Activated naive CD4-positive, alpha-beta T cell treated with anti-CD3 and anti-CD28 coated beads, Interleukin-2, amount 50 U/mL, for 16 hours (primary cell): ENCODE data around the gene HSPBAP1.

ENCODE experiments used
- DNase-seq: peaks from one replicate; pipeline ENCODE4 v3.0.0-alpha.2; 2020

The HSPBAP1 gene, protein sequence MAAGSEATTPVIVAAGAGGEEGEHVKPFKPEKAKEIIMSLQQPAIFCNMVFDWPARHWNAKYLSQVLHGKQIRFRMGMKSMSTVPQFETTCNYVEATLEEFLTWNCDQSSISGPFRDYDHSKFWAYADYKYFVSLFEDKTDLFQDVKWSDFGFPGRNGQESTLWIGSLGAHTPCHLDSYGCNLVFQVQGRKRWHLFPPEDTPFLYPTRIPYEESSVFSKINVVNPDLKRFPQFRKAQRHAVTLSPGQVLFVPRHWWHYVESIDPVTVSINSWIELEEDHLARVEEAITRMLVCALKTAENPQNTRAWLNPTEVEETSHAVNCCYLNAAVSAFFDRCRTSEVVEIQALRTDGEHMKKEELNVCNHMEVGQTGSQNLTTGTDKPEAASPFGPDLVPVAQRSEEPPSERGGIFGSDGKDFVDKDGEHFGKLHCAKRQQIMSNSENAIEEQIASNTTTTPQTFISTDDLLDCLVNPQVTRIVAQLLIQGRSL

DNA sequence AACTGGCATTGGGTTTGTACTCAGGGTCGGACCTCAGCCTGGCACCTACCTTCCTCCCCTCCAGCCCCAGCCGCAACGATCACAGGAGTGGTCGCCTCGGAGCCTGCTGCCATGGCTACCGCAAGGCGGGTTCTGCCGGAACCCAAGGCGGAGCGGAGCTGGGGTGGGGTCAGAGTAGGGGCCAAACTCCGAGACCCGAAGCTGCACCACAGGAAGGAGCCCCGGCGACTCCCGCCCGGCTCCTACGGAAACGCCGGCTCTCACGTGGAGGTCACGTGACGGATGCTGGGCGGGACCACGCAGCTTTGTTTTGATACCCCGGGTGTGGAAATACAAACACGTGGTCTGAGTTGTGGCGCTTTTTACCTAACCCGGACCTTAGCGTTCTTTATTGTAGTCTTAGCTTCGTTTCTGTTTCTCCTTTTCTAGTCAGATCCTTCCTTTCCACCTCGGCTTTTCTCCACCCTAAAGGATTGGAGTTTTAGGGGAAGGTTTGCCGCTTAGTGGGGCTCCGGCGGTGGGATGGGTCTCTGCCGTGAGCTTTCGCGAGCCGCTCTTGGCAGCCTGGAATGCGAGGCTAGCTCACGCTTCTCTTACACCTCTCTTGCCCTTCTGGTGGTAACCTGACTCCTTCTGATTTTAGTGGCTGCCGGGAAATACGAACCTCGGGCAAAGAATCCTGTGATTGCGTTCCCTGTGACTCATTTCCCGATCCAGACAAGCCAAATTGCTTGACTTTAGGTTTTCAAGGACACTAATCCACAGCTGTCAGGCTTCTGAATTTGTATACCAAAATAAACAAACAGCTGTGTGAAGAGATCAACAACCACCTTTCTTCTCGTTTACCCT, at the start of gene HSPBAP1:
Gene HSPBAP1, minus strand, starts transcription at position 264 of the 849 bp plus-strand sequence. Its CDS starts 151 bp downstream, at position 113.
- peak; percentile 90 for DNase-seq

- no peak for DNase-seq
These were observed 42.0 kb upstream of the HSPBAP1 start for GRCh38 chr3:122835590-122835989.

GRCh38 chr3:122828281-122828680, 34.6 kb upstream of the HSPBAP1 start:
- no peak for DNase-seq

- DNase-seq: no peak
These were observed 32.6 kb upstream of the HSPBAP1 start for GRCh38 chr3:122826278-122826677.

DNA sequence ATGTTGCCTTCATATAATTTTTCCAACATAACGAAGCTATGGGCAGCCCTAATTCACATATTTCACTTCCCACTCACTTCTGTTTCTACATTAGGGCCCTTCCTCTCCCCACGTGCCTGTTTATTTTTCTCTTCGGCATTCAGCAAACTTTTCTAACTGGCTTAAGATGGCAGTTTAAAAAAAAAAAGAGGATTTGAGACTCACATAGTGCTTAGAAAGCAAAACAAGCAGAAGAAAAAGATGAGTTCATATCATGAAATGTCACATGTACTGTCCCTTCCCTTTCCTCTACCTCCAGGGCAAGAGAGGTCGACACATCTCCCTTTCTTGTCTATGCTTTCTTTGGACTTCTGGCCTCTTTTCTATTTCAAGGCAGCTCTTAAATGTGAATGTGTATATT, 31.8 kb upstream of the HSPBAP1 start:
- DNase-seq: no peak

DNA sequence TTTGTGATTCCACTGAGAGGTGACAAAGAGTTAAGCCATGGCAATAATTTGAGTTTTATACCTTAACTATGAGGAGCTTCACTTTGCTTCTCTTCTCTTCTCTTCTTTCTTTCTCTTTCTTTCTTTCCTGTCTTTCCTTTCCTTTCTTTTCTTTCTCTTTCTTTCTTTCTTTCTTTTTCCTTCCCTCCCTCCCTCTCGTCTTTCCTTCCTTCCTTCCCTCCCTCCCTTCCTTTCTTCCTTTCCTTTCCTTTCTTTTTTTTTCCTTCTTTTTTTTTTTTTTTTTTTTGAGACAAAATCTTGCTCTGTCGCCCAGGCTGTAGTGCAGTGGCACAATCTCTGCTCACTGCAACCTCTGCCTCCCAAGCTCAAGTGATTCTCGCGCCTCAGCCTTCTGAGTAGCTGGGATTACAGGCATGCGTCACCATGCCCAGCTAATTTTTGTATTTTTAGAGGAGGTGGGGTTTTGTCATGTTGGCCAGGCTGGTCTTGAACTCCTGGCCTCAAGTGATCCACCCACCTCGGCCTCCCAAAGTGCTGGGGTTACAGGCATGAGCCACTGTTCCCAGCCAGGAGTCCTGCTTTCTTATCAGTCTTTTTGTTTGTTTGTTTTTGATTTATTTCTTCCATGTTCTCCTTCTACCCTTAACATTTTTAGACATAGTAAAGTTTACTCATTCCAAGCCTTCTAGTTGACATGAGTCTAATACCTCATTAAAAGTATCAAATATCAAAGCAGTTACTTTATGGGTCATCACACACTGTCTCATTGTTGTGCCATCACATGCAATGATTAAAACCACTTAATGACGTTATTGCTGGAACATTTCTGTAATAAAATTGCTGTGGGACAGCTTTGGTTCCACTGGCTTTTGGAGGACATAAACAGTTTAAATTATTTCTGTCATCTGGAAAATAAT, 31.1 kb upstream of the HSPBAP1 start:
- DNase-seq: no peak

- no peak for DNase-seq
These were observed 23.0 kb upstream of the HSPBAP1 start for GRCh38 chr3:122816587-122816986.

GRCh38 chr3:122810734-122811133, 17.1 kb upstream of the HSPBAP1 start:
- no peak for DNase-seq

- DNase-seq: no peak
These were observed 10.3 kb upstream of the HSPBAP1 start for GRCh38 chr3:122803977-122804376.

DNA sequence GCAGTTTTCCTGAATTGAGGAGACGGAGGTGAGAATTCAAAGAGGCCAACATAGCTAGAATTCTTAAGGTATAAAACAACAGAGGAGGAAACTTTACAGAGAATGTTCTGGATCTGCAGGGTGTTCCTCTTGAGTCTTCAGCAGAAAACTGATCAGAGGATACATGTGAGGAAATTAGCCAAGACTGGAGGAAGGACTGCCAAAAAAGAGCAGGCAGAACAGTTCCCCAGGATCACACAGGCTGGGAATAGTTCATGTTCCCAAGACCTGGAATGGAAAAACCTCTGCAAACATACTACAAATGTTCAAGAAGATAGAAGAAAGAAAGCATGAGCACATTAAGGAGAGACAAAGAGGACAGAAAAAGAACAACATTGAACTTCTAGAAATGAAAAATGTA, 8.7 kb upstream of the HSPBAP1 start:
- DNase-seq: no peak

DNA sequence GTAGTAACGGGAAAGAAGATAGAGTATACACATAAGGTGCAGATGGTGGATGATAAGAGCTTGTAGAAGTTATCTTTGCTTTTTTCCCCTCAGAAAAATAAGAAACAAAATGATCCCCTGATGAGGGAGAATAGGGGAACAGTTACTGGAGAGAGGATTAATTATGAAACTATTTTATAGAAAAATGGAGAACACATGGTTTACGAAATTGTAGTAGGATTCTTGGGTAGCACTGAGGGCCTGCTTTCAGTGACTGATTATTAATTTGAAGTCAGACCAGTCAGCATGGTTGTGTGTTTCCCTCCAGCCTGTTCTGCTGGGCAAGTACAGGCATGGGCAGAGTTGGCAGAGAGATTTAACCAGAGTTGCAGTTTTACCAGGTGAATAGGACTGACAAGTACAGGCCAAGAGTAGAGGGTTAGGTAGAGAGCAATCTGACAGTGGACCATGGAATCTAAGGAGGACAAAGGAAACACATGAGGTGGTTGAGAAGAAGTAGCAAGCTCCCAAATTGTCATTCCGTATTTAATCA, 7.1 kb upstream of the HSPBAP1 start:
- DNase-seq: no peak

GRCh38 chr3:122800031-122800430, 6.4 kb upstream of the HSPBAP1 start:
- DNase-seq: no peak

DNA sequence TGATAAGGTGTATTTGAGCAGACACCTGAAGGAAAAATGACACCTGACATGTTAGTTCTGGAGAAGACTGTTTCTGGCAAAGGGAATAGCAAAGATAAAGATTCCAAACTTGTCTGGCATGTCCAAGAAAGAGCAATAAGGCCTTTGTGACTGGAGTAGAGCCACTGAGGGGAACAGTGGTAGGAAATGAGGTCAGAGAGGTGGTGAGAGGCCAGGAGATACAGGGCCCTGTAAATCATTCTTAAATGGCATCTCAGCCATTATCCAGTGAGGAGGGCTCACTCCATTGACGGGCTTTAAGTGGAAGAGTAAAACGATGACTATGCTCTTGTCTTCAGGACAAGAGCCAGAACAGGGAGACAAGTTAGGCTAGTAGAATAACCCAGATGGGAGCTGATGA, 5.7 kb upstream of the HSPBAP1 start:
- DNase-seq: no peak

DNA sequence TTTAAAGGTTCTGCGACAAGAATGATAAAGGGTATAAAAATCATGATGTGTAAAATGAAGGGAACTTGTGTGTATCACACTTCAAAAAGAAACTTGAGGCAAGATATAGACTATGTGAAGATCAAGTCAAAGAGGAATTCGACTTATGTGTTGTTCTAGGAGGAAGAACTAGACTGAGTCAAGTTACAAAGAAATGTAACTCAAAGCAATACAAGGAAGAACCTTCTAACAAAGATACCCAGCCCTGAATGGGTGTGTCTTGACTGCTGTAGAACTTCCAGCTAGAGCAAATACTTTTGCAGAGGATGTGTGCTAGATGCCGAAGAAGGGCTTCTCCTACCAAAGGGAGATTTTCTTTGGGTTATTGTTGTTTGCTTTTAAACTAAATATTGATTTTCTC, 3.7 kb upstream of the HSPBAP1 start:
- DNase-seq: no peak

DNA sequence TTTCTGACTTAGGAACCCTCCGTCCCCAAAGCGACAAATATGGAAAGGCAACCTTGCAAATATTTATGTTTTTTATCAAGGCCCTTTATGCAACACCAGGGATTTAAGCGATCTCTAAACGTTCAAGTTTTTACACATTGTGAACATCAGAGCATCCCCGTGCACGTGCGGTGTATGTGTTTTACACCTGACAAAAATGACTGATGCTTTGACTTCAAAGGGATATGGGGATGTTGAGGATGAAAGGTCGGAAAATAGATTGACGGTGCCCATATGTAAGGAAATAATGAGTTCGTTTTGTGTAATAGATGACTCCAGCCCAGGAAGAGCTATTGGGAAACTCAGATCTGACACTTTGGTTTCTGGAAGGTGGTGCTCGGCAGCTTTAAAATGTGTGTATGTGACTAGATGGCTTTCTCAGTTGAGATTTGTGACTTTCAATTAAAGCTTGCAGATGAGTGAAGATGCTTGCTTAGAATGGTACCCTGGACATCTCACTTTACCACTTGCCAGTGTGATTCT, 2.1 kb upstream of the HSPBAP1 start:
- no peak for DNase-seq

DNA sequence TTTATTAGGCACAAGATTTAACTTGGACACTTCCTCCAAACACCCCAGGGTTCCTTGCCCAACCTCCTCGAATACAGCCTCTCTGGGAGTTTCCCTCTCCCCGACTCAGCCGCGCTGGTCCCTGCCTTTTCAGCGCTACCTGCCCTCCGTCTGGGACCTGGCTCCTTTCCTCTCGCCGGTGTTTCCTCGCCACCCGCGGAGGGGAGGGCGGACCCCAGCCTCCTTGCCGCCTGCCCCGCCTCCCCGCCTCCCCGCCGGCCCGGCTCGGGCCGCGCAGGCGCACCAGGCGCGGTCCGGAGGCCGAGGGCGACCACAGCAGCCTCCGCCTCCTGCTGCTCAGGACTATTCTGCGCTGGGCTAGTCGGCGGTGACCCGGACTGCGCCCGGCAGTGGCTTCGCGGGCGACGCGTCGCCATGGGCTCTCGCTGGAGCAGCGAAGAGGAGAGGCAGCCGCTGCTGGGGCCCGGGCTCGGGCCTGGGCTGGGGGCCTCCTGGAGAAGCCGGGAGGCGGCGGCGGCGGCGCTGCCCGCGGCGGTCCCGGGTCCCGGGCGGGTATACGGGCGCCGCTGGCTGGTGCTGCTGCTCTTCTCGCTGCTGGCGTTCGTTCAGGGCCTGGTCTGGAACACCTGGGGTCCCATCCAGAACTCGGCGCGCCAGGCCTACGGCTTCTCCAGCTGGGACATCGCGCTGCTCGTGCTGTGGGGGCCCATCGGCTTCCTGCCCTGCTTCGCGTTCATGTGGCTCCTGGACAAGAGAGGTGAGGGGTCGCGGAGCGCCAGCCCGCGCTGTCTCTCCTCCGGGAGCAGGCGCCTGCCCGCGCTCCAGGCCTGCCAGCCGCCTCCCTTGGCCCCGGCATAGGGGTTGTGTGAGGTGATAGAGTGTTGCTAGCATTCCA, 1.4 kb upstream of the HSPBAP1 start, which contains the start of gene SLC49A4:
Gene SLC49A4, plus strand, starts transcription at position 291 of the 895 bp plus-strand sequence. Its CDS starts 124 bp downstream, at position 415.
- DNase-seq: peak; percentile 70

DNA sequence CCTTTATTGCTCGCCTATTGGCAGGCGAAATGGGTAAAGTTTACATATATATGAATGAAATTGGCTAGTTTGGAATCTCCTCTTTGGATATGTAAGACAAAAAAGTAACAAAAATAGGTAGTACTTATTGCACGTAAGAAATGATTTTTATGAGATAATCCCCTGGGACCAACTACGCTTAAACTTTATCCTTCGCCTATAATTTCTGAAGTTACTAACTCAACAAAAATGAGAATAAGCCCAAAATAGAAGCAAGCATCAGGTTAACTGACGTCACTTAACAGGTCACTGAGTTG, 800 bp upstream of the HSPBAP1 start:
- DNase-seq: no peak

GRCh38 chr3:122789585-122790273, 3.9 kb downstream of the HSPBAP1 start:
- DNase-seq: no peak

- DNase-seq: no peak
These were observed 5.8 kb downstream of the HSPBAP1 start for GRCh38 chr3:122787872-122788271.

- no peak for DNase-seq
These were observed 7.6 kb downstream of the HSPBAP1 start for GRCh38 chr3:122786066-122786465.

DNA sequence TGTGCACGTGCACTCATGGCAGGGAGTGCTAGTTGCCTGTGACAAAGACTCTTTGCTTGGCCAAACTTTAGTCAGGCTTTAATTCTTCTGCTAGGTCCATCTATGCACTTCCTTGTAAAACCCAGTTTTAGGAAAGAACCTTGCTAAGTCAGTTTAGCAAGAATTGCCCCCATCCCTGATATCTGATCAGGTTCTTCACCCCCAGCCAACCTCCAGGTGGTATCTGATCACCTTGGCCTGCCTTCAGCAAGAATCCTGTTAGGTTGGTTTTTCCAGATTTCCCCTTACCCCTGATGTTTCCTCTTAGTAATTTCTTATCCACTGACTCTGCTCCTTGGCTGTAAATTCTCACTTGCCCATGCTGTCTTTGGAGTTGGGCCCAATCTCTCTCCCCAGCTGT, 8.4 kb downstream of the HSPBAP1 start:
- DNase-seq: no peak
